HFF-Myc (cell line): ENCODE data around the gene RUVBL2.
A peak's percentile ranks its signal among the peaks of the same experiment; 100 is the strongest.

Experiments used
- DNase-seq: peaks from one replicate; pipeline ENCODE4 v3.0.0-alpha.2; 2011; ENCODE audit warnings: low read depth; ENCODE audit errors: extremely low read depth
- H3K4me3 ChIP-seq: replicated peaks from 2 replicates; pipeline ENCODE4 v1.5.1; 2011; ENCODE audit warnings: low read depth, mild to moderate bottlenecking, control low read depth, low read length
- CTCF ChIP-seq: IDR thresholded peaks from 2 replicates; pipeline ENCODE4 v1.5.1; 2012; ENCODE audit warnings: mild to moderate bottlenecking, low read depth, low read length, control low read depth; ENCODE audit errors: missing control alignments

Gene RUVBL2

DNA sequence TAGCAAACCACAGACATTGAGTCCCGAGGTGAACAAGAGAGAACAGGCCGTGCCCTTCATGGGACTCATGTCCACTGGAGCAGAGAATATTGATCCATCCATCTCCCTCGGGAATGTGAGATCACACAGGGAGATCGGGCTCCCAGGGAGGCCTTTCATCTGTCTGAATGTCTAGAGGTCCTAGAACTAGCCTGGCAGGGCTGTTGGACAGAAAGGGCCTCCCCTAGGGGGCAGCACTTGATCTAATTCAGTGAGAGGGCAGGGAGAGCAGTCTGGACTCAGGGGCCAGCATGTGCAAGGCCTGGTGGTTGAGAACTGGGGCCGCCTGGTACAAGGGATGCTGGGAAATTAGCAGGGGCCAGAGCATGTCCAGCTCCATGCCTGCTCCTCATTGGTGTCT lies 4.3 kb downstream of the RUVBL2 start:
- H3K4me3 ChIP-seq: no peak overlapping the region
- DNase-seq: no peak
- TF ChIP-seq CTCF: peak; percentile 70

GRCh38 chr19:48999481-49000325 lies 6.0 kb downstream of the RUVBL2 start:
- peak; percentile 82 for TF ChIP-seq CTCF
- no peak for DNase-seq
- no peak overlapping the region for H3K4me3 ChIP-seq

- TF ChIP-seq CTCF: no peak
- no peak overlapping the region for H3K4me3 ChIP-seq
- DNase-seq: no peak
These were observed 10.4 kb downstream of the RUVBL2 start for GRCh38 chr19:49004133-49004532.

DNA sequence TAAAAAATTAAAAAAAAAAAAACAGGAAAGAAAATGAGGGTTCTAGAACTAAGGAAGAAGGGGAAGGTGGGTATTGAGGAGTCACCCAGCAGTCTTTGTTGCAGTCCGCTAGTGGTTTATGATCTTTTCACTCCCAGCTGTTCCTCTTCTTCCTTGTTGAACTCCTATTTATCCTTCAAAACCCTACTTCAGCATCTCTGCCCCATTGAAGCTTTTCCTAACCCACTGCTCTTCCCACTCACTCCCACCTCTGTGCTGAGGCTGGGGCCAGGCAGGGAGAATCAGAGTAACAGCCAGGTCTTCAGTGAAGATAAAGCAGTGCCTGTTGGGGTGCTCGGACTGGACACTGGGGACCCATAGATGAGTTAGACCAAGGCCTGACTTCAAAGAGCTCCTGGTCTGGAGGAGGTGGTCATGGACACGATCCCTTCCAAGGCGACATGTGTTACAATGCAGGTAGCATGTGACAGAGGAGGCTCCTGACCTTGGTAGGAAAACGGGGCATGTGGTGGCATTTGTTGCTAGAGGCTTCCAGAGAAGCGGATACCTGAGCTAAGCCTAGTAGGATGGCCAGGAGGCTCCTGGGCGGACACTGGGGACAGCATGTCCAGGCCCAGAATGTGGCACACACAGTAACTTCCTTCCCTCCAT lies 11.4 kb downstream of the RUVBL2 start:
- DNase-seq: no peak
- no peak overlapping the region for H3K4me3 ChIP-seq
- TF ChIP-seq CTCF: no peak

GRCh38 chr19:49006905-49007304 lies 13.2 kb downstream of the RUVBL2 start:
- no peak overlapping the region for H3K4me3 ChIP-seq
- TF ChIP-seq CTCF: no peak
- DNase-seq: no peak

GRCh38 chr19:49009828-49010227 lies 16.1 kb downstream of the RUVBL2 start:
- no peak for DNase-seq
- no peak for TF ChIP-seq CTCF
- no peak overlapping the region for H3K4me3 ChIP-seq
